Frontal cortex (tissue), 4 donors: ENCODE data around the gene COA5. TPM values are rescaled to one million over a fixed set of nuclear protein-coding genes. Genes with fewer than 3 reads are reported as not detected.

Source experiments
- DNase-seq, 2 donors: peaks; one replicate each; pipeline ENCODE4 v3.0.0; 2012; ENCODE audit warnings: low spot score in 2 of 2
- FAIRE-seq: peaks from 2 replicates; lab custom pipeline; 2012; peaks lifted over from hg19 to GRCh38; lab: Jason Lieb, UNC
- total RNA-seq: library from RNA; depleted of rRNA; stranded (reverse); fragments of >200 nt; gene quantifications from one replicate; pipeline ENCODE4 v1.2.3, GENCODE V29; 2014
- donor health status: control.
- donor health status: control.
- donor health status: control.

Gene COA5
- total RNA-seq, 1 donor from 2014 or later: 60.7 TPM

DNA sequence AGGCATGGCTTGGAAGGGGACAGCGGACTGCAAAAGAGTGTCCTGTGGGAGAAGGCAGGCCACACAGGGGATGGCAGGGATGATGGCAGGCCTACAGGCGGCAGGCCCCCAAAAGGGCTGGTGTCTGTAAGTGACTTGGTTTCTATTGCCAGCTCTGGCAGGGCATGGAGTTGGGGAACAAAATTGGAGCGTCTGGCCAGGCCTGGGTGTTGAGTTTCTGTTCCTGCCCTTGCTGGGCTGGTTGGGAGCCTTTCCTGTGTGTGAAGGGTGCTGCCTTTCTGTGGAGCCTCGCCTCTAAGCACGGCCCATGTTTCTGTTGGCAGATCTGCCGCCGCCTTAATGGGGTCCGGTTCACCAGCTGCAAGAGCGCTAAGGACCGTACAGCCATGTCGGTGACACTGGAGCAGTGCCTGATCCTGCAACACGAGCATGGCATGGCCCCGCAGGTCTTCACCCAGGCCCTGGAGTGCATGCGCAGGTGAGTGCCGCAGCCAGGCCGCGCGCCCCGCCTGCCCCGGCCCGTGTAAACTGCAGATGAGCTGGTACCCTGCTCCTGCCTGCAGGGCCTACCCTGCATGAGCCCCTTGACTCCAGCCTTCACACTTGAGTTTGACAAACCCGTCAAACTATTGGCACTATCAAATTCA, 31.5 kb downstream of the COA5 start:
- DNase-seq (no peak), FAIRE-seq (no peak)

DNA sequence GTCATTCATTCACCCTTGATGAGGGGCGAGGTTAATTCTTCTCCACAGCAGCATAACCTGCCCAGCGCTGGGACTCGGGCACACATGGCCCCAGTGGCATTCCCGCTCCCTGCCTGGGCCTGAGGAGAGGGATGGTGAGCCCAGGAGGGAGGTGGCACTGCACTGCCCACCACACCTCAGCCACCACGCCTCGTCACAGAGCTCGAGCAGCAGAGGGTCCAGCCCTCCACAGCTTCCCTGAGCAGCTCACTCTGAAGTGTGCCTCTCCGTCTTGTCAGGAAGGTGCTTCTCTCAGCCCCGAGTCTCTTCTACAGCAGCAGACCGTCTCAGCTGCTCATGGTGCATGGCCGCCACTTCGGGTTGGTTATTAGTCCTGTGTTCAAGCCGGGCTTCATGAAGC, 34.9 kb downstream of the COA5 start:
- no peak for FAIRE-seq
- DNase-seq: no peak

DNA sequence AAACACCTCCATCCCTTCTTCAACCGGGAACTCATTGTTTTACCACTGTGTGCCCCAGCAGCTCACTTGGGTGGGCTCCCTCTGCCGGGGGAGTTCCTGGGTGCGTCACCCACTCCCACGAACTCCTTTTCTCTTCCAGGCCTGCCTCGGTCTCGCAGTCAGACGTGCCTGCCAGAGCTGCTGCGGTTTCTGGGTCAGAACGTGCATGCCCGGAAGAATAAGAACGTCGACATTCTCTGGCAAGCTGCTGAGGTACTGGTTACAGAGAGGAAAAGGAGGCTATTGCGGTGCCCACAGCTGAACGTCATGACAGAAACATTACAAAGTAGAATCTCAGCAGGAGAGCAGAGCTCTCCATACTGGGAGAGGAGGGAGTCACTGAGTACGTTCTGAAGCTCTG, 35.6 kb downstream of the COA5 start:
- FAIRE-seq (no peak), DNase-seq (peak in 1 of 2 donors; percentile 57)

DNA sequence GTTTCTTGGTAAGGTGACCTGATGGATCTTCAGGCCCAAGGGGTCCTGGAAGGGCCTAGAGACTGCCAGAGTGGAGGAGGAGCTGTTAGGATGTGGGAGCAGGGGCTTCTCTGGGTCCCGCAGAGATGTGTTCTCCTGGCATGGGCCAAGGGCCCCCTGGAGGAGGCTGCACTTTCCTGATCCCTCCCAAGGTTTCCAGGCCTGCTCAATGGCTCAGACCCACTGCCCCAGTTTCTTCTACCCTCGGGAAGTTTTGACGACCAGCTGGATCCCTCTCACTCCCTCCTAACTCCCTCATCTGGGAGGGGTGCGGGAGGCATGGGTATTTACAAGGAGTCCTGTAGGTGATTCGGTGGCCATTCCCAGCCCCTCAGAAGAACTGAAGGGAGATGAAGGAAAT, 36.1 kb downstream of the COA5 start:
- no peak for DNase-seq
- no peak for FAIRE-seq

DNA sequence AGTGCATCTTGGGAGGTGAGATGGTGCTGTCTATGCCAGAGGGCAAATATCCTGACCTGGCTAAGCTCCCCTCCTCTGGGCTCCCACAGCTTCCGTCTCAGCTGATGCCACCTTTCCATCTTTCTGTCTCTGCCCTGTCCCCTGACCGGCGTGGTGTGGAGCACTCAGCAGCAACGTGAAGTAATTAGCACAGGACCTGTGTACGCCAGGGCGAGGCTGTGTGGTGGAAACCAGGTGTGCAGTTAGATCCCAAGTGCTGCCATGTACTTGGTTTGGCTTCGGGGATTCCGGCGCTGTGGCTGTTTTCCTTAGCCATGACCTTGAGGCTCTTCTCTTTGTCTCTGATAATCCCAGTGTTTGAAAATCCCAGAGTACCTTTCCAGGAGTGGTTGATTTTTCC, 36.5 kb downstream of the COA5 start:
- FAIRE-seq (no peak), DNase-seq (no peak)

DNA sequence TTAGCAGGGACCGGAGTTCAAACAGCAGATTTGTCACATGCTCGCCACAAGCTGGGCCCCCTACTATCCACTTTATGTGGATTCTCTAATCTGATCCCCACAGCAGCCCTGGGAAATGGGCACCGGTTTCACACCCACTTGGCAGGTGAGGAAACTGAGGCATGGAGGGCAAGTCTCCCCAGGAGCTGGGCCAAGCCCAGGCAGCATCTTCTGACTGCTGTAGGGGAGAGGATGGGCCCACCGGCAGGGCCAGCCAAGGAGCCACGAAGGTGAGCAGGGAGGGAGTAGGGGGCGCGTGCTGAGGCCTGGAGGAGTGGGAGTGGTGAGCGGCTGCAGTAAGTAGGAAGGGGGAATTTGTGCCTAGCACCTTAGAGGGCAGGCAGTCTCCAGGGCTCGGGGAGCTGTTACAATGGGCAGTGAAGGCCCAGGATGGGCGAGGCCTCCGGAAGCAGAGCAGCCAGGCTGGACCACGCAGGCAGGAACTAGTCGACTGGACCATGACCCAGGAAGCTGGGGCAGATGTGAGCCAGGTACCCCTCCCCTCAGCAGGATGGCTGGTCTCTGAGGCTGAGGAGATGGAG, 37.1 kb downstream of the COA5 start:
- FAIRE-seq: no peak
- no peak for DNase-seq

DNA sequence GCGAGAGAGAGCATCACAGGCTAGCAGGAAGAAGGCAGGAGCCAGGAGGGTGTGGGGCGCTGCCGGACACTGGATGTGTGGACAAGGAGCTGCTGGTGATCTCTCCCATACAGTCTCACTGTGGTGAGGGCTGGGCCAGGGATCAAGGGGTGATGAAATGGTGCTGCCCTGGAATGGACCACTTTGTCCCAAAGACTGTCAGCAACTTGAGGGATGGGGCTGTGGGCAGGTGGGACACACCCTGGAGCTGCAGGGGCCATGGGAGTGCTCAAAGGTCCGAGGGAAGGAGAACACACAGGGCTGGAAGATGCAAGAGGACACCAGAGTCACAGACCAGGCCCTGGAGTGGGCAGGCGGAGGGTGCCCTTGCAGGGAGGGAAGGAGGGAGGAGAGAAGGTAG, 38.0 kb downstream of the COA5 start:
- FAIRE-seq: no peak

DNA sequence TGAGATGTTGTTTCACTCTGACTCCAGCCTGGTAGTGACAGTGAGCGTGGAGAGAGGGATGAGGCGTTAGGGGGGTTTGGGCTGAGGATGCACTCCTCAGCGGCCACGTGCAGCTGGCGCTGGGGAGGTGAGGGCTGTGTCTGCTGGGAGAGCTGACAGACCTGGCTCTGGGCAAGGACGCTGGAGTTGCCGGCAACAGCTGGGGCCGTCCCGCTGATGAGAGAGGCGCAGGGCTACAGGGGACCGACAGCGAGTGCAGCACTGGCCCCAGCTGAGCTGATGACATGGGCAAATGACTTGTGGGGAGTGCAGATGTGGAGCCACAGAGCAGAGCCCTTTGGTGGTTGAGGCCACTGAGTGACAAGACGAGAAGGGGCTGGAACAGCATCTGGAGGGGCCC, 38.4 kb downstream of the COA5 start:
- FAIRE-seq: no peak

More for the DNA sequence above, 38.0 kb downstream of the COA5 start:
- no peak for DNase-seq

DNA sequence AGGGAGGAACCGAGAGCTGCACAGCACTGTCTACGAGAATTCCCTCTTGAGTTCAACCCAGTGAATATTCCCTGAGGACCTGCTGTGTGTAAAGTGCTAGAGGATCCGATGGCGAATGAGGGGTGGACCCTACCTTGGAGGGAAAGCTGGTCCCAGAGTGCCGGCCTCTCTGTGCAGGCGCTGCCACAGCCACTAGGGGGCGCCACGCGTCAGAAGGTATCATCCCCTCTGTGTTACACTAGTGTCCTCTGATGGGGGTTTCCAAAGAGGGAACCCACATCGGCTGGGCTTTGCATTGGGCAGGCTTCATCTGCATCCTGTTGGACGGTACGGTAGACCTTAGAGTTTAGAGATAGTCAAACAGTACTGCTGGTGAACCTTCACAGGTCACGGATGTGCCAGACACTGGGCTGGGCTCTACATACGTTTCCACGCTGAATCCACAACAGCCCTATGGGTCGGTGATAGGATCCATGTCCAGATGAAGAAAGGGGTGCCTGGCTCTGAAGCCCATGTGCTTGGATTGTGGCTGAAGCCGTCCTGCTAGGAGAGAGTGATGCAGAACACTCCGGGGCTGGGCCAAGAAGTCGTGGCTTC, 39.0 kb downstream of the COA5 start:
- FAIRE-seq: no peak

More for the DNA sequence above, 38.4 kb downstream of the COA5 start:
- DNase-seq: no peak

DNA sequence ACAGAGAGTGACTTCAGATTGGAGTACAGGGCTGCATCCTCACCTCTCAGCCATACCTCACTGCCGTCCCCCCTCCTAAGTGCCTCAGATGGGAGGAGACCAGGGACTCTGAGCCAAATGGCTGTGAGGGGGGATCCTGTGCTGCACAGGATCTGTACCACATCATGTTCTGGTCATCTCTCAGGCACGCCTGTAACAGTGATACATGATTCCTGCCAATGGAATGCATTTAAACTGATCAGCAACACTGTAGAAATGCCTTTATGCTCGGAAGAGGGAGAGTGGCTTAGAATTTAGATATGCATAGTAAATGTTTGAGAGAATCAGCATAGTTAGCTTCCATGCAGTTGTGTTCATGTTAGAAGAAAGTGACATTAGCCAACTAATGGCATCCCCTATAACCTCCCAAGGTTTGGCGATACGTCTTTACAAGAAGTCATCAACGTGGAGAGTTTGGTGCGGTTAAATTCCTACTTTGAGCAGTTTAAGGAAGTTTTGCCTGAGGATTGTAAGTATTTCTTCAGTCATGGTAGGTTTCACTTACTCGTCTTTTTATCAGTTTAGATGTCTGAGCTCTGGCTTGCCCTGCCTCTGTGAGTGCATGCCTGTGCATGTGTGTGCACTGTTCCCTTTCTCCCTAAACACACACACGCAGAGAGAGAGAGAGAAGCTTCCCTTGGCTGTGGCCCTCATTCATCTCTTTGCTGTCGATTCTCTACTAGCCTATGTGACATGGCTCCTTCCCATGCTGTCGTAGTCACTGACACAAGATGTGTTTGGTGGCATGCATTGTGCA, 40.0 kb downstream of the COA5 start:
- FAIRE-seq: no peak
- no peak for DNase-seq

More for the DNA sequence above, 39.0 kb downstream of the COA5 start:
- peak in 1 of 2 donors; percentile 54 for DNase-seq

DNA sequence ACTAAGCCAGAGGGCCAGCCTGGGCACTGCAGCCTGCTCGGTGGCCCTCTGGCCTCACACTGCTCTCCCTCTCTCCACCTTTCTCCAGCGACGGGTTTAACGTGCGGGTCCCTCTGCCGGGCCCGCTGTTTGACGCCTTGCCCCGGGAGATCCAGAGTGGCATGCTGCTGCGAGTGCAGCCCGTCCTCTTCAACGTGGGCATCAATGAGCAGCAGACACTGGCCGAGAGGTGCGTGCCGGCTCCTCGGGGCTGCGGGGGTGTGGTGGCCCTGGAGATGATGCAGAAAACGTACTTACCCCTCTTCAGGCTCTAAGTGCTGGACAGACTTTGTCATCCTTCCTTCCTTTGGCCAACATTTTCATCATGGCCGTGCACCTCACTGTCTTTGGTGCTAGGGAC, 42.4 kb downstream of the COA5 start:
- DNase-seq (no peak), FAIRE-seq (no peak)

DNA sequence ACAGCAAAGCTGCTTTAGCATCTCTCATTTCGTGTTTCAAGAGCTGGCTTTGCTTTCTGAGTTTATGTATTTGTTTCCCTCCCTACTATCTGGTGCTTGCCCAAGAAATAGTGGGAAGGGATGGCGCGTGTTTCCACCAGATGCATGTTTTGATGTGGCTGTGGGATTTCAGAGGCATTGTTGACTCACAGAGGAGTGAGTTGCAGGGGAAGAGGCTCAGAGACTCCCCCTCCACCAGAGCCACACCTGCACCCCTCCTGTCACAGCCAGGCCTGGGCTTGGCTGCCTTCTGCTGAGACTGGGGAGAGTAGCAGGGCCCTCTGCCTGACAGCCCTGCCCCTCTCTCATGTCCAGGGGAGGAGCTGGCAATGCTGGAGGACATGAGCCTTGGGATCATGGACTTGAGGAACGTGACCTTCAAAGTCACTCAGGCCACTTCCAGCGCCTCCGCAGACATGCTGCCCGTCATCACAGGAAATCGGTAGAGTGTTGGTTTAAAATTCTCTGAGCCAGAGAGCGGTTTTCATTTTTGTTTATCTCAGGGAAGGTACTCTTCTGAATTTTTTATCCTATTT, 42.9 kb downstream of the COA5 start:
- DNase-seq (no peak), FAIRE-seq (no peak)

DNA sequence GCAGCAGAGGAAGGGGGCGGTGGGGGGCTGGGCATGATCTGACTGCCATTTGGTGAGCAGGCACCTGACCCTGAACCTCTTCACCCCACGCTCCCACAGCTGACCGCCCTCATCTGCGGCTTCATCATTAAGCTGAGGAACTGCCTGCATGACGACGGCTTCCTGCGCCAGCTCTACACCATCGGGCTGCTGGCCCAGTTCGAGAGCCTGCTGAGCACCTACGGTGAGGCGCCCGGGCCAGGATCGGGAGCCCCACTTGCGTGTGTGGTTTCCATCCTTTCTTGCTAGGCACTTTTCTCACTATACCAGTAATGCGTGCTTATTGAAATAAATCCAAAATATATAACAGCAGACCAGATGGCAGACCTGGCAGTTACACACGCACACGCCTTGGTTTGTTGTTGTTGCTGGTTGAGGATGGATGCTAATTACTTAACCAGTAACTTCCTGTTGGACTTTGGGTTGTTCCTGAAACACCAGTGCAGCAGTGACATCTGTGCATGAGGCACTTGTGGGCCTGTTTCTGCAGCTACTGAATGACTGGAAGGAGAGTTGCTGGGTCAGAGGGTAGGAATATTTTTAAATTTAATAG, 43.7 kb downstream of the COA5 start:
- no peak for FAIRE-seq
- no peak for DNase-seq

DNA sequence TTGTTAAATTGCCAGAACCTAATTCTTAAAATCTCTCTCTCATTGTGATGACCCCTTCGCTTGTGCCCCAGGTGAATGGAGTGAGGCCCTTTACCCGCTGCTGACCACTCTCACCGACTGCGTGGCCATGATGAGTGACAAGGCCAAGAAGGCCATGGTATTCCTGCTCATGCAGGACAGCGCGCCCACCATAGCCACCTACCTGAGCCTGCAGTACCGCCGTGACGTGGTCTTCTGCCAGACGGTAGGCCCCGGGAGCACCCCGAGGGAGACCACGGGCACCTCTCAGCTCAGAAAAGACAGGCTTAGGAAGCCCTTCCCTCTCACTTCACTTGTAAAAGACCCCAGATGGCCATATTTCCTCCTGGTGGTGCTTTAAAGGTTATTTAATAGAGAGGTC, 44.9 kb downstream of the COA5 start:
- FAIRE-seq (no peak), DNase-seq (no peak)

DNA sequence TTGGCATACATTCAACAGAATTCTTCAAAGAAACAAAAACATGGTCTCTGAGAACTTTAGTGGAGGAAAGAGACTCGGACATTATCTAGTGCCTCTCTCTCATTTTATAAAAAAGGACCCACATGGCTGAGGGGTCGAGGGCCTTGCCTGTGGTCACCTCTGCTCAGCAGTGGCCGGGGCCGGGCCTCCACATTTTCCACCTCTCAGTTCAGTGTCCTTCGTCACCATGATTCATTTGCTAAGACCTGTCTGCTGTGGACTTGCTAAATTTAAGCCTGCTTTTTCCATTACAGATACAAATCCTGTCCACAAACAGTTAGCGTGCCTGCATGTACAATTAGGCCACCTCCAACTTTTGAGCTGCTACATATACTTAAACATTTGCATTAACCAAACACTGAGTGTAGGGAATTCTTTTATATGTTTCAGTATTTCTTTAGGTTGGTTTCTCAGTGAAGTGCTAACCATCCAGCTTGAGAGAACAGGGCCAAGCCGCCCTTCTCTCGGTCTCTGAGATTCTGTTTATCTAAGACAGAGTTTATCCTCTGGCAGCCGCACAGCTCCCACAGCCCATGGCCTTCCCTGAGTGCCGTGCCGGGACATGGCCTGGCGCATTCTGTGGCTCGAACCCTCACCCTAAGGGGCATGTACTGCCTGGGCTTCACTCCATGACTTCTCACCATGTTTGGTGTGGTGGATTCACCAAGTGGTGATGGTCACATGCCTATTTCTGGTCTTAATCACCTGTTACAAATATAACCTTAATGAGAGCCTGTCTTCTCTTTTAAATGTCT, 46.2 kb downstream of the COA5 start:
- no peak for FAIRE-seq

DNA sequence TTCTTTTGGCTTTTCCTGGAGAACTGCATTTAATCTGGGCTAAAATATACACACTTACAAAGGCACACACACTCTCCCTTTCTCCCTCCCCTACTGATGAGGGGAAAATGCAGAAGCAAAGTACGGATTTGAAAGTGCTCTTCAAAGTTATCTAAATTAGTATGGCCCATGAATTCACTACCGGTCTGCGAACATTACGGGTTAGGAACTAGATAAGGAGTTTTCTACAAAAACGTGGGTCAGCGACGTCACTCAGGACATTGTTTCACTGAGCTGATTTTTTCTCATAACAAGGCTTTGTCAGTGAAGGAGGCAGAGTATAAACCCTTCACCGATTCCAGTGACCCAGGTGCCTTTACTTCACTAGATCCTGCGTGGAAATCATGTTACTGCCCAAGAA, 47.3 kb downstream of the COA5 start:
- FAIRE-seq (no peak), DNase-seq (no peak)

More for the DNA sequence above, 46.2 kb downstream of the COA5 start:
- DNase-seq: no peak

DNA sequence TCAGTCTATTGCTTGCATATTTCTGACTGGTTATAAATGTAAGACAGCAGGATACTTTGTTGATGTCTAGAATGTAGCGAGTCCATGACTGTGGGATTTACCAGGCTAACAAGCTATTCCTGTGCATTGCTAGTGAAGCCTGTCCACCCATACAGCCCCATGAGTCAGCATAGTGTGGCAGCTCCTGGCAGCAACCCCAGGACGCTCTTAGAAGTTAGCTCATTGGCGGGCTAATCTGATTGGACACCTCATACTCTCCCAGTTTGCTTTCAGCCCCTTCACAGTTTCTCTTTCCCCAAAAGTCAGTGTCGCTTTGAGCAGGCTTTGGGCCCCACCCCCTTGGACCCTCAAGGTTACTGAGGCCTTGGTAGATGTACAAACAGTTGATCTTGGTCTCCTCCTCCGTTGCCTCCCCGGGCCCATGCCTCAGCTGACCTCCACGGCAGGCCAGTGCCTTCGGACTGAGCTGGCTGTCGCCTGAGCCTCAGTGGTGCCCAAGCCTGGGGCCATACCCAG, 48.0 kb downstream of the COA5 start:
- DNase-seq (peak in 1 of 2 donors; percentile 38), FAIRE-seq (no peak)

DNA sequence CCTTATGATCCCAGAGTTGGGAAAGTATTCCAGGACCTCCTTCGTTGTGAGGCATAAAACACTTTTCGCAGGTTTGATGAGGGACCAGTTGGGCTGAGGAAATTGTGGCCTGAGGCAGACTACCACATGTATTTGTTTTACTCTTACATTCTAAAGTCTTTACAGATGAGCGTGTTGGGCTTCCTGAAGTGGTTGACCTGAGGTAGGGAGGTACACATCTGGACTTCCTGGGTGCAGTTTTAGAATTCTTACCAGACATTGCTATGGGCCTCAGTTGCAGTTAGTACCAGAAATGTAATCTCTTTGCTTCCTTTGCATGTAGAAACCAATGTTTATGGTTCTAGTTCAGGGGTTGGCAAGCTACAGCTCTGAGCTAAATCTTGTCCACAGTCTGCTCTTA, 48.7 kb downstream of the COA5 start:
- FAIRE-seq: no peak

More for the DNA sequence above, 48.7 kb downstream of the COA5 start:
- no peak for DNase-seq
